HG02870 (cell line): ENCODE data around the gene PPP4C.
"Not testable (repeated sequence)": the region's sequence is repeated elsewhere in the genome, so short reads cannot be mapped to it uniquely, and the experiment has no call there.

Source experiments
- ATAC-seq: cut with Tn5 transposase; IDR thresholded peaks from one replicate; pipeline ENCODE4 v1.9.1; 2021; ENCODE audit warnings: mild to moderate bottlenecking, moderate library complexity; ENCODE audit not compliant: unreplicated experiment

The PPP4C gene

GRCh38 chr16:30121741-30122571 is 46.2 kb downstream of the PPP4C start:
- no peak for ATAC-seq

GRCh38 chr16:30122604-30123160 is 46.9 kb downstream of the PPP4C start:
- ATAC-seq, result no peak

- ATAC-seq, result no peak
Measured at GRCh38 chr16:30124985-30125379, 49.2 kb downstream of the PPP4C start.

GRCh38 chr16:30125690-30126089 is 49.9 kb downstream of the PPP4C start:
- ATAC-seq, result not testable (repeated sequence)

- ATAC-seq, result no peak
Measured at GRCh38 chr16:30127993-30128392, 52.2 kb downstream of the PPP4C start.

GRCh38 chr16:30131869-30132475 is 56.2 kb downstream of the PPP4C start:
- ATAC-seq, result no peak

- no peak for ATAC-seq
Measured at GRCh38 chr16:30132591-30132990, 56.8 kb downstream of the PPP4C start.
